AG04450 (cell line): ENCODE results near the gene RUNX2. TPM values are rescaled to one million over a fixed set of nuclear protein-coding genes. Genes with fewer than 3 reads are reported as not detected.

Source experiments
- CTCF ChIA-PET: fragments of 300-600, 350-600 bp; formaldehyde crosslinking; extraction: SDS; loops from one replicate; lab custom pipeline; 2022; ENCODE audit warnings: antibody characterized with exemption, inconsistent platforms; lab: Charles Lee
- POLR2A ChIA-PET: fragments of 350-600 bp; formaldehyde crosslinking; extraction: SDS; loops from one replicate; lab custom pipeline; 2021; ENCODE audit warnings: antibody characterized with exemption, inconsistent platforms; lab: Yijun Ruan, JAX
- DNase-seq: peaks from one replicate; pipeline ENCODE4 v3.0.0-alpha.2; 2011; ENCODE audit warnings: low read depth, low spot score
- H3K27ac ChIP-seq: one replicate; pipeline ENCODE4 v1.5.1; 2012; ENCODE audit warnings: low read depth, low read length, control low read depth
- H3K27me3 ChIP-seq: one replicate; pipeline ENCODE4 v1.6.0; 2012; ENCODE audit warnings: low read length; ENCODE audit not compliant: control insufficient read depth, insufficient read depth
- H3K4me3 ChIP-seq: 2 replicates; pipeline ENCODE4 v1.5.1; 2011; ENCODE audit warnings: mild to moderate bottlenecking, low read depth, low read length, control low read depth
- H3K9me3 ChIP-seq: 2 replicates; pipeline ENCODE4 v1.5.1; 2012; ENCODE audit warnings: low read length; ENCODE audit not compliant: control insufficient read depth, insufficient read depth
- CTCF ChIP-seq: IDR thresholded peaks from 2 replicates; pipeline ENCODE4 v1.5.1; 2011; ENCODE audit warnings: low read depth, low read length, control low read depth, inconsistent platforms
- polyA plus RNA-seq: library from polyadenylated mRNA; depleted of rRNA; stranded (reverse); fragments of >200 nt; gene quantifications from 2 replicates; pipeline ENCODE4 v1.2.3, GENCODE V29; 2011

RUNX2 gene
- polyA plus RNA-seq, 1 experiment = 3.4 TPM

- DNase-seq = no peak
- Histone ChIP-seq H3K27me3 (no peaks in the 10 kb centered on the region), H3K27ac (no peak overlapping the region), H3K9me3 (no peaks in the 10 kb centered on the region), H3K4me3 (no peak overlapping the region)
- CTCF ChIA-PET = interaction anchor here (1.8 kb wide), 1 partner anchor 205 kb away, joined by 10 read pairs; no protein-coding TSS in a partner anchor
- TF ChIP-seq CTCF = no peak
- POLR2A ChIA-PET = no interaction called here
These were observed 181.3 kb downstream of the RUNX2 start for GRCh38 chr6:45509426-45509825.

- CTCF ChIA-PET = no interaction called here
- no peak for DNase-seq
- no peak for TF ChIP-seq CTCF
- no peak overlapping the region for H3K27ac ChIP-seq
- no peak overlapping the region for H3K4me3 ChIP-seq
- H3K9me3 ChIP-seq = no peaks in the 10 kb centered on the region
- H3K27me3 ChIP-seq = no peaks in the 10 kb centered on the region
- POLR2A ChIA-PET = interaction anchor here (0.5 kb wide), 1 partner anchor 20 kb away, joined by 6 read pairs; no protein-coding TSS in a partner anchor
These were observed 184.6 kb downstream of the RUNX2 start for GRCh38 chr6:45512717-45513116.

GRCh38 chr6:45513213-45513618 is 185.1 kb downstream of the RUNX2 start:
- H3K27me3 ChIP-seq = no peaks in the 10 kb centered on the region
- H3K27ac ChIP-seq = no peak overlapping the region
- H3K9me3 ChIP-seq = no peaks in the 10 kb centered on the region
- ChIA-PET POLR2A (interaction anchor here (0.5 kb wide), 1 partner anchor 19 kb away, joined by 6 read pairs; no protein-coding TSS in a partner anchor), CTCF (no interaction called here)
- TF ChIP-seq CTCF = no peak
- H3K4me3 ChIP-seq = no peak overlapping the region
- DNase-seq = no peak

GRCh38 chr6:45513843-45514242 is 185.7 kb downstream of the RUNX2 start:
- Histone ChIP-seq H3K4me3 (no peak overlapping the region), H3K27ac (no peak overlapping the region), H3K9me3 (no peaks in the 10 kb centered on the region), H3K27me3 (no peaks in the 10 kb centered on the region)
- ChIA-PET POLR2A (no interaction called here), CTCF (no interaction called here)
- no peak for DNase-seq
- TF ChIP-seq CTCF = no peak

GRCh38 chr6:45514454-45515230 is 186.5 kb downstream of the RUNX2 start:
- ChIA-PET POLR2A (no interaction called here), CTCF (interaction anchor here (1.0 kb wide), 1 partner anchor 17 kb away, joined by 4 read pairs; no protein-coding TSS in a partner anchor)
- Histone ChIP-seq H3K4me3 (no peak overlapping the region), H3K9me3 (no peaks in the 10 kb centered on the region), H3K27ac (no peak overlapping the region), H3K27me3 (no peaks in the 10 kb centered on the region)
- TF ChIP-seq CTCF = no peak
- DNase-seq = no peak
